Heart left ventricle (tissue), 16 donors: ENCODE data around the gene GPRC5A. TPM values are rescaled to one million over a fixed set of nuclear protein-coding genes. Genes with fewer than 3 reads are reported as not detected.

Experiments
- ATAC-seq, 4 donors: fragments of 200-7000 bp; cut with Tn5 transposase; one replicate each; pipeline ENCODE4 v1.9.1; 2020 to 2022; ENCODE audit warnings: moderate library complexity in 4 of 4, mild to moderate bottlenecking in 3 of 4, moderate number of reproducible peaks in 1 of 4
- DNase-seq, 5 donors: peaks; one replicate each; pipeline ENCODE4 v3.0.0-alpha.2; 2020
- H3K27ac ChIP-seq, 12 donors: fragments of 200-600 bp; sonication (generic) in 4 of 12; one replicate each; pipeline versions ENCODE4 v1.5.0 to v1.8.0; 2016 to 2022; ENCODE audit warnings: mild to moderate bottlenecking in 2 of 12
- H3K27me3 ChIP-seq, 9 donors: fragments of 200-600 bp; sonication (generic) in 2 of 9; one replicate each; pipeline versions ENCODE4 v1.5.1 to v1.8.0; 2016 to 2022; ENCODE audit warnings: mild to moderate bottlenecking in 3 of 9
- H3K36me3 ChIP-seq, 9 donors: fragments of 200-600 bp; sonication (generic) in 2 of 9; one replicate each; pipeline versions ENCODE4 v1.5.0 to v1.8.0; 2018 to 2022; ENCODE audit warnings: mild to moderate bottlenecking in 2 of 9
- H3K4me1 ChIP-seq, 12 donors: fragments of 200-600 bp; sonication (generic) in 4 of 12; one replicate each; pipeline versions ENCODE4 v1.5.0 to v1.8.0; 2016 to 2022; ENCODE audit warnings: mild to moderate bottlenecking in 3 of 12
- H3K4me3 ChIP-seq, 12 donors: fragments of 200-600 bp; sonication (generic) in 4 of 12; one replicate each; pipeline versions ENCODE4 v1.5.0 to v1.8.0; 2017 to 2022; ENCODE audit warnings: mild to moderate bottlenecking in 9 of 12, moderate library complexity in 4 of 12
- H3K9me3 ChIP-seq, 12 donors: fragments of 200-600 bp; sonication (generic) in 4 of 12; one replicate each; pipeline versions ENCODE4 v1.5.0 to v1.8.0; 2016 to 2022; ENCODE audit warnings: mild to moderate bottlenecking in 1 of 12
- POLR2A ChIP-seq, 2 donors: fragments of 450-650 bp; IDR thresholded peaks; one replicate each; pipeline ENCODE4 v1.6.1; 2017; ENCODE audit warnings: antibody characterized with exemption in 2 of 2, mild to moderate bottlenecking in 2 of 2, moderate library complexity in 2 of 2
- WGBS, 4 donors: extraction: QIAGEN DNeasy Blood & Tissue Kit in 2 of 4; methylation state at CpG; one replicate each; pipeline versions ENCODE4 v1.1.5 to v1.1.7; 2013 to 2018; 5-methylcytosine and 5-hydroxymethylcytosine counted together
- intact Hi-C, 10 donors: fragments of 100-400 bp; cut with DNase I; formaldehyde crosslinking; loops; one replicate each; pipeline versions ENCODE4 v1.11.1 to v1.14.2; 2022
- polyA plus RNA-seq, 2 donors: library from polyadenylated mRNA; stranded (reverse); fragments of 200-250 nt; gene quantifications; one replicate each; pipeline ENCODE4 v1.2.3, GENCODE V29; 2013
- total RNA-seq, 9 donors: library from RNA; depleted of rRNA in 2 of 9; stranded (reverse); fragments of >200 nt in 2 of 9; fragmentation: NEBNext Ultra II Directional in 3 of 9; extraction: Animal tissue kit (Norgen Biotek cat#: 25700) in 3 of 9; gene quantifications; one replicate each; pipeline versions ENCODE4 v1.1.0 to v1.2.4, GENCODE V29; 2016 to 2023
- TF ChIP-seq, protein P1 (sequence below), 12 donors: fragments of 200-600 bp; sonication (generic) in 4 of 12; IDR thresholded peaks; one replicate each; pipeline versions ENCODE4 v1.5.0 to v1.8.0; 2018 to 2022; ENCODE audit warnings: antibody characterized with exemption in 12 of 12, mild to moderate bottlenecking in 5 of 12
- donor health status: ischemic (EF 13 %, LVEDD 7.1; RV severe dilation, severe dysfunction).
- donor health status: healthy with polysubstance abuse.
- donor health status: DM: no; HTN: yes; CAD: no.
- donor health status: DM: no; HTN: no; CAD: no.
- donor health status: ischemic (EF 25% LVEDD 6.9; RV normal size, moderate dysfunction).
- donor health status: ischemic (EF 25% LVEDD 5.7; RV mildly dilated, moderate dysfunction).
- donor health status: healthy.
- donor health status: DM: yes; HTN: yes; CAD: no.
- donor health status: ischemic (EF 35%, LVEDD 5.7; RV mildly dilated, moderate dysfunction).
- donor health status: nonischemic (EF 11% LVEDD 7.7; RV severe dilation, severe dysfunction).
- donor health status: DM: yes; HTN: yes; CAD: no.
- donor health status: PGD.
- donor health status: ischemic (EF 29% LVEDD 5.4; RV normal size, mild dysfunction).
- donor health status: nonischemic (EF 23%, LVEDD 6.1; RV moderate dilation, normal function).

The GPRC5A gene
- total and polyA plus RNA-seq, 11 donors, result 0.27 to 5.3 (median 1.2) TPM

DNA sequence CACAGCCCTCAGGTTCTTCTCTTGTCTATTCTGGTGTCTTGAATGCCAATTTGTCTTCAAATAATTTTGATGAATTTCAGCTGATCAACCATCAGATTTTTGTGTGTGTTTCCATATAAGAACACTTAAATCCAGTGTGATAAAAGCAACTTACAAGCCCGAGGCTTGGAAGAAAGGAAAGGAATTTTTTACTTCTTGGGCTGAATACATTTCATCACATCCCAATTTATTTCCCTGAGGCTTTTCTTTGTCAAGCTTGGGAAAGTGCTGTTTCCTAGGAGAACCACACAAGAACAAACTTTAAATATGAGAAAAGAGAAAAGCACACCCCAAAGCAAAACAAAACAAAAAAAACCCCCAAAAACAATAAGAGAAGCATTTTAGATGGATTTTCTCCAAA lies 34.0 kb downstream of the GPRC5A start:
- intact Hi-C loops, result no loop called here
- Histone ChIP-seq H3K36me3 (no peaks in the 10 kb centered on the region), H3K27me3 (no peaks in the 10 kb centered on the region), H3K9me3 (peaks cover 0 to 4% (median 0%) of the 10 kb centered on the region in 12 donors), H3K4me1 (peaks cover 0 to 4% (median 0%) of the 10 kb centered on the region in 12 donors), H3K27ac (no peak overlapping the region), H3K4me3 (no peak overlapping the region)
- no peak for TF ChIP-seq POLR2A (IDR thresholded peaks at IDR 0.05)
- TF ChIP-seq, protein P1, sequence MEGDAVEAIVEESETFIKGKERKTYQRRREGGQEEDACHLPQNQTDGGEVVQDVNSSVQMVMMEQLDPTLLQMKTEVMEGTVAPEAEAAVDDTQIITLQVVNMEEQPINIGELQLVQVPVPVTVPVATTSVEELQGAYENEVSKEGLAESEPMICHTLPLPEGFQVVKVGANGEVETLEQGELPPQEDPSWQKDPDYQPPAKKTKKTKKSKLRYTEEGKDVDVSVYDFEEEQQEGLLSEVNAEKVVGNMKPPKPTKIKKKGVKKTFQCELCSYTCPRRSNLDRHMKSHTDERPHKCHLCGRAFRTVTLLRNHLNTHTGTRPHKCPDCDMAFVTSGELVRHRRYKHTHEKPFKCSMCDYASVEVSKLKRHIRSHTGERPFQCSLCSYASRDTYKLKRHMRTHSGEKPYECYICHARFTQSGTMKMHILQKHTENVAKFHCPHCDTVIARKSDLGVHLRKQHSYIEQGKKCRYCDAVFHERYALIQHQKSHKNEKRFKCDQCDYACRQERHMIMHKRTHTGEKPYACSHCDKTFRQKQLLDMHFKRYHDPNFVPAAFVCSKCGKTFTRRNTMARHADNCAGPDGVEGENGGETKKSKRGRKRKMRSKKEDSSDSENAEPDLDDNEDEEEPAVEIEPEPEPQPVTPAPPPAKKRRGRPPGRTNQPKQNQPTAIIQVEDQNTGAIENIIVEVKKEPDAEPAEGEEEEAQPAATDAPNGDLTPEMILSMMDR (IDR thresholded peaks at IDR 0.05), result no peak
- 40 to 58% (median 54%) methylated on average over 1 of the region's 1 CpG for WGBS, 4 donors
- ATAC-seq (no peak), DNase-seq (no peak)

DNA sequence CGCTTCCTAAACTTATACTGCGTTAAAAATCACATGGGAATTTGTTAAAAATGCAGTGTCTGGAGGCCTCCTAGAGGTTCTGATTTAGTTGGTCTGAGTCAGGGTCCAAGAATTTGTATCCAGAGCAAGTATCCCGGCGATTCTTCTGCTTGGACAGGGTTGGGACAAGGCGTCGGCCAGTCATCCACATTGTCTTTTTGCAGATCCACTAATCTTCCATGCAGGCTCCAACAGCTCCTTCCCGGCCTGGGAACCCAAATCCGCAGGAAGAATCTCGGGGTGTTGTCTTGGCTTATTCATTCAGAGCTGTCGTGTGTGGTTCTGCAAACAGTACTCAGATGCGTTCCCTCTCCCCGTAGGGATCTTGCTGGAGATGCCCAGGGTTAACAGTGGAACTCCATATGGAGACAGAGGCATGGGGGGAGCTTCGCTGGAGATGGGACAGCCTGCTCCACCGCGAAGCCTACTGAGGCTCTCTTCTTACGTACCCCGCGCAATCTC lies 35.3 kb downstream of the GPRC5A start:
- H3K36me3 ChIP-seq, result no peaks in the 10 kb centered on the region
- no peaks in the 10 kb centered on the region for H3K27me3 ChIP-seq
- TF ChIP-seq, protein P1 (IDR thresholded peaks at IDR 0.05), result no peak
- TF ChIP-seq POLR2A (IDR thresholded peaks at IDR 0.05), result no peak
- H3K4me3 ChIP-seq, result no peak overlapping the region
- H3K27ac ChIP-seq, result no peak overlapping the region
- 88 to 90% (median 88%) methylated on average over 18 of the region's 18 CpGs for WGBS, 4 donors
- peaks cover 0 to 4% (median 0%) of the 10 kb centered on the region in 12 donors for H3K9me3 ChIP-seq
- no peak for ATAC-seq
- intact Hi-C loops, result no loop called here
- H3K4me1 ChIP-seq, result peaks cover 0 to 4% (median 0%) of the 10 kb centered on the region in 12 donors
- no peak for DNase-seq

DNA sequence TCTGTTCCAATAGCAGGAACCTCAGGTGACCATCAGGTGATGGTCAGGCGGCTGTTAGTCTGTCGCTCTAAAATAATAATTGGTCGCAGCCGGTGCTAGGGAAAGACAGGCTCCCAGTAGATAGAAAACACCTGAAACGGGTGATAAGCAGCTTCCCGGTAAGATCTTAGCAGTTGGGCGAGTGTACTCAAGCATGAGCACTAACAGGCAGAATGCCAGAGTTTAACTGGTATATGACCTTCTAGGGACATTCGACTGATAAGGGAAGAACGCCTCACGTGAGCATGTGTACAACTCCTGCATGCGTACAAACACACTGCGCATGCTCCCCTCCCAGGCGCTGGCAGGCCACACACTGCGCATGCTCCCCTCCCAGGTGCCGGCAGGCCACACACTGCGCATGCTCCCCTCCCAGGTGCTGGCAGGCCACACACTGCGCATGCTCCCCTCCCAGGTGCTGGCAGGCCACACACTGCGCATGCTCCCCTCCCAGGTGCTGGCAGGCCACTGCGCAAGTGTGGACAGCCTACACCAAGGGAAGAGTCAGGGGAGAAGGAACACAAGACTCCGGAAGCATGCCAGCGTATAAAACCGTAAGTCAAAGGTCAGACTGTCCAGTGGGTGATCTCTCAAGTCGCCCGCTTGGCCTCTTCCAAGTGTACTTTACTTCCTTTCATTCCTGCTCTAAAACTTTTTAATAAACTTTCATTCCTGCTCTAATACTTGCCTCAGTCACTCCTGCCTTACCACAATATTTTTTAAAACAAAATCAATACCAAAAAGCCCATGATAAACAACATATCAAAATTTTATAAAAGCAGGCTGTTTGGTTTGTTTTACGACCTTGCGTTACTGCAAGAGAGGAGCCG lies 36.1 kb downstream of the GPRC5A start:
- DNase-seq (peak; percentile 38 to 84 (median 60)), ATAC-seq (peak; percentile 83 to 96 (median 92))
- H3K9me3 ChIP-seq, result peaks cover 0 to 4% (median 0%) of the 10 kb centered on the region in 12 donors
- H3K36me3 ChIP-seq, result no peaks in the 10 kb centered on the region
- H3K27me3 ChIP-seq, result no peaks in the 10 kb centered on the region
- H3K4me1 ChIP-seq, result peaks cover 0 to 4% (median 0%) of the 10 kb centered on the region in 12 donors
- peak overlapping the region in 3 of 12 donors; percentile 27 to 49 (median 36) for H3K27ac ChIP-seq
- intact Hi-C loops, result no loop called here
- peak overlapping the region in 11 of 12 donors; percentile 9 to 49 (median 43) for H3K4me3 ChIP-seq
- WGBS, 4 donors, result 37 to 46% (median 44%) methylated on average over 24 to 27 of the region's 27 CpGs
- TF ChIP-seq, protein P1 (IDR thresholded peaks at IDR 0.05), result no peak
- TF ChIP-seq POLR2A (IDR thresholded peaks at IDR 0.05), result no peak

DNA sequence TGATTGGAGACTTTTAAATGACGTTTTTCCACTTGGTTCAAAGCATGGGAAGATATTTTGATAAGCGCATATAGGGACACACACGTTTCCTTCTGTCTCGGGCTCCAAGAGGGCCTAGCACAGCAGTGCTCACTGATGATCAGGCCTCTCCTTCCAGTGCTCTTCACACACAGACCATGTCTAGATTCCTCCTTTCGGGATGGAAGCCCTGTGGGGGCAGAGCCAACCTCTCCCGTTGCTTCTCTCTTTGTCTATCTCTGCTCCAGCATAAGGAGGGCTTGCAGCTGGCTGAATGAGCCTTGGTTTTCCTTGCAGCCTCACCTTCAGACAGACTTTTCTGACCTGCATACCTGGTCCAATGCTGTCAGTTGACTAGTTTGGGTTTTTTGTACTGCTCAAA lies 38.3 kb downstream of the GPRC5A start:
- TF ChIP-seq, protein P1 (IDR thresholded peaks at IDR 0.05), result no peak
- TF ChIP-seq POLR2A (IDR thresholded peaks at IDR 0.05), result no peak
- no peaks in the 10 kb centered on the region for H3K36me3 ChIP-seq
- ATAC-seq (no peak), DNase-seq (no peak)
- H3K9me3 ChIP-seq, result peaks cover 0 to 4% (median 0%) of the 10 kb centered on the region in 12 donors
- H3K4me1 ChIP-seq, result peaks cover 0 to 4% (median 0%) of the 10 kb centered on the region in 12 donors
- intact Hi-C loops, result no loop called here
- no peaks in the 10 kb centered on the region for H3K27me3 ChIP-seq
- WGBS, 4 donors, result 88 to 91% (median 91%) methylated on average over 6 of the region's 6 CpGs
- H3K4me3 ChIP-seq, result no peak overlapping the region
- no peak overlapping the region for H3K27ac ChIP-seq
